HS-27A (cell line): ENCODE data around the gene TRAM2.

ENCODE experiments used
- DNase-seq: peaks from one replicate; pipeline ENCODE4 v3.0.0-alpha.2; 2012; ENCODE audit warnings: low read depth, missing footprints

TRAM2 gene

DNA sequence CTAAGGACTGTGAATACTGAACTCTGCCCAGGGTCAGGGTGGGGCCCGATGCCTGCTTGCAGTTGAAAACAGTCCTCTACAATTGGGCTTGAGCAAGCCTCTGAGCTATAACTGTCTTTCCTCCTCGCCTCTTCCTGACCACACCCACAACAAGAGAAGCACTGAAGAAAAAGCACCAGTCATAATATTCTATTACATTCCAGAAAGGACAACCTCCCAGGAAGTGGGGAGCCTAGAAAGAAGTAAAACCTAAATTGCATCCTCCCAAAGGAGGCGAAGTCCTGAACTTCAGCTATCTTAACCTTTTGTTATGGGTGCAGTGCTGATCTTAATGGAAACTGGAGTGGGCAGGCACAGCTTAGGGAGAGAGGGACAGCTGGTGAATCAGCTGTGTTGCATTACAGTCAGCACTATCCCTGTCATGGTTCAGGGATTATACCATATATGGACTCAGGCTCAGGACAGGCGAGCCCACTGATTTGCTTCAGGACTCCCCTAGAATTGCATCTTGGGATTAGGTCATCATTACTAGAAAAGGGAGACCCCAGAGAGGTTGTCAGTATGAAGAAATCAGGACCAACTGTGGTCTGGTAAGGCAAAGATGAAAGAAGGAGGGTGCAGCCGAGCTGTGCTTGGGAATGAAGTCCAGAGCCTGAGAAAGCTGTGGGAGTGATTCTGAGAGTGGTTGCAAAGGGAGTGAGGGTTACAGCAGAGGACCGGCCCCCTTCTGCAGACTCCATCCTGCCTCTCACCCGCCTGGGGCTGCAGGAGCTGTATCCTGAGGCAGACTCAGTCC is 18.3 kb upstream of the TRAM2 start:
- peak; percentile 85 for DNase-seq

DNA sequence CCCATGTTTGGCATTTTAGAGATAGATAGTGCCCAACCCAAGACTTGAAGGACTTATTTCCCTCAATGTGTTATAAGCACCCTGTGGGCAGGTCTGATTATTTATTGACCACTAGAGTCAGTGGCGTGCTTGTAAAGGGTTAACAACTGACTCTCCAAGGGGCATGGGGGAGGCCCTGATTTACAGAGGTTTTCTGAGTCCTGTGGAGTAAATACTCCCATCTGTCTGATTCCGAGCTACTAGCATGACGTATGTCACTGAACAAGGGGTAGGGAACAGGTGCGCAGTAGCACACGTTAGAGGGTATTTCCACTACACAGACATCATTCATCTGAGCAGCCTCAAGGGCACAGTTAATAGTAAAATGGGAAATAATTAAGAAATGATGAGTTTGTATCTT is 17.4 kb upstream of the TRAM2 start:
- no peak for DNase-seq

DNA sequence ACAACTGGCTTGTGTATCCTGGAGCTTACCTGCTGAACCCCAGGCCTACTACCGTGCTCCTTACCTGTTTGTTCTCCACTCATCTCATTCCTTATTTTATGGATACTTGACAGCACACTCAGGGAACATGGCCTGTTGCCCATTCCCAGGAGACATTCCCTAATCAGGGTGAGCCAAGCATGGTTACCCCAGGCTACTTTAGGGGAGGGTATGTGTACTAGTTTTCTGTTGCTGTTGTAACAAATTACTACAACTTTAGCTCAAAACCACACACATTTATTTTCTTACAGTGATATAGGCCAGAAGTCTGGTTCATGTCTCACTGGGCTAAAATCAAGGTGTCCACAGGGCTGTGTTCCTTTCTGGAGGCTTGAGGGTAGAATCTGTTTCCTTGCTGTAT is 15.0 kb upstream of the TRAM2 start:
- no peak for DNase-seq

DNA sequence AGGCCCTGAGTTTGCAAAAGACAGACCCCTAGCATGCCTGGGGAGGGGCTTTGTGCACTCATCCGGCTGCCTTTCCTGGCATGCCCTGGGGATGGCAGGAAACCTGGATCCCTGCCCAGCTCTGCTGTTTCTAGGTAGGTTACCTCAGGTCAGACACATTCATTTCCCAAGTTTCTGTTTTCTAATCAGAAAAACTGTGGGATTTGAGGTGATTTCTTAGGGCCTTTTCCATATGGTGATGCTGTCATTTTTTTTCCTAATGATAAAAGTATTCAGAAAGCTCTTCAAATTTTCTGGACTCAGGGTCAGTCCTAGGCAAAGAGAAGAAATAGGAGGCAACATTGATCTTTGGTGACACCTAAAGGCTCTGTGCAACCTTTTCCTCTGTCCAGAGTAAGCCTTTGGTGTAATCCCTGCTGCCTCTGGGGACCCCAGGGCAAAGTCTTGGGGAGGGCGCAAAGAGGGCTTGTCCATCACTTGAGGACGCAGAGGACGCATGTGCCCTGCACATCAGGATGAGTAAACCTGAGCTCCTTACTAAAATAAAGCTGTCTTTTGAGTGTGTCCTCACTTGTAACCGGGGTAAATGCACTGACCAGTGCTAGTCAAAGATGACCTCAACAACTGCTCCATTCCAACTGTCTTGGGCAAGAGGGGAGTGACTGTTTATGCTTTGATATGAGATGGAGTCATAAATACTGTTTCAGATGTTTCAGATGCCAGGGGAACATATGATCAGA is 13.5 kb upstream of the TRAM2 start:
- DNase-seq: peak; percentile 90

DNA sequence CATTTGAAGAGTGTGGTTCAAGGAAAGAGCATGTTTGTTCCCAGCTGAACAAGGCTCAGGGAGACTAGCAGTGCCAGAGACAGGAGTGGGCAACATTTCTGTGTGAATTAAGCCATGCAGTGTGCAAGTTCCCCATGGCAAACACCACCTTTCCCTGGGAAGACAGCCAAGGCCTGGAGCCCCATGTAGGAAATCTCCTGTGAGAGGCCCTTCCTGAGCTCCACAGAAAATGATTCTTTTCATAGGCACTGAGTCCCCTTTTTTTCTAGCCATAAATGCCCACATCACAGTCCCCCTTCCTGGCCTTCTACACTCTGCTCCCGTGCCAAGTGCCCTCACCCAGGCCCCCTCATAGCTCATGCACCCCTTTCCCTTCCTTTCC is 11.8 kb upstream of the TRAM2 start:
- DNase-seq: no peak

DNA sequence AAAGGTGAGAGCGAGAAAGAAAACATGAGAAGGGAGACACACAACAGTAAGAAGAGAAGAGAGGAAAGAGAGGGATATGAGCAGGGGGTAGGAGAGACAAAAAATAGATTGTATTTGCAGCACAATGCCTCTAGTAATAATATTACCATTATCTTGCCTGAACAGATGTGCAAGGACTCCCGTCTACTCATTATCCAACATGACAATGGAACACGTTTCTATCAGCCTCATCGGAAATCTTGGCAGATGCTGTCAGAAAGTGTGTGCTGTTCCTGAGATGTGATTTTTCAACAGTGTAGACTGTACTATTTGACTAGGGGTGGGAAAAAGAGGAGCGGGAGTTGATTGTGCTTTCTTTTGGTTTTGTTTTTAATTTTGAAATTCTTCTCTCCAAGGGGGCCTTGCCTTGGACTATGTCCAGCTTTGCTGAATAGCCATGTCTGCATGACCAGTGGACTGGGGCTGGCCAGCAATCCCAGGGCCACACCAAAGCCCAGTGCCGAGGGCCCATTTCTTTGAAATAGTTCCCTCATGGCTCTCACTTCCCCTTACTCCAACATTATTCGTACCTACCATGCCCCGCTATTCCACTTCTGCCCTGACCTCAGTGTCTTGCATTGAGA is 11.3 kb upstream of the TRAM2 start:
- DNase-seq: no peak

DNA sequence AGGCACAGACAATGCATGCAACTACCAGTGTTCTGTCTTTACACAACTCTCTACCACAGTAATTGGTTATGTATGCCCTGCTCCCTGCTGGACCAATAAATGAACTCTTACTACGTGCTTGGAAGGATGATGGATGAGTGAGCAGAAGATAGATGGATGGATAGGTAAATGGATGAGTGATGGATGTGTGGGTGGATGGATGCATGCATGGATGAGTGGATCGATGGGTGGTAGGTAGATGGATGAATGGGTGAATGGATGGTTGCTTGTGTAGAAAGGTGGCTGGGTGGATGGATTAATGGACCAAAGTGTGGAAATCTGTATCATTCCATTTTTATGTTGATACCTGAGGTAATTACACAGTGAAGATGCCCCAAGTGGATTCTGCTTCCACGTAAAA is 10.1 kb upstream of the TRAM2 start:
- no peak for DNase-seq

DNA sequence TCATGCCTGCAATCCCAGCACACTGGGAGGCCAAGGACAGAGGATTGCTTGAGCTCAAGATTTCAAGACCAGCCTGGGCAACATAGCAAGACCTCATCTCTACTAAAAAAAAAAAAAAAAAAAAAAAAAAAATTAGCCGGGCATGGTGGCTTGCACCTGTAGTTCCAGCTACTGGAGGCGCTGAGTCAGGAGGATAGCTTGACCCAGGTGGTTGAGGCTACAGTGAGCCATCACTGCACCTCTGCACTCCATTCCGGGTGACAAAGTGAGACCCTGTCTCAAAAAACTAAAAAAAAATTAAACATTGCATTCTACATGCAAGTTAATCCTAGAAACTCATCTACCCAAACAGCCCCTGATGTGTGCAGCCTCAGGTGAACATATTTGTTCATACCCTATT is 7.3 kb upstream of the TRAM2 start:
- no peak for DNase-seq

DNA sequence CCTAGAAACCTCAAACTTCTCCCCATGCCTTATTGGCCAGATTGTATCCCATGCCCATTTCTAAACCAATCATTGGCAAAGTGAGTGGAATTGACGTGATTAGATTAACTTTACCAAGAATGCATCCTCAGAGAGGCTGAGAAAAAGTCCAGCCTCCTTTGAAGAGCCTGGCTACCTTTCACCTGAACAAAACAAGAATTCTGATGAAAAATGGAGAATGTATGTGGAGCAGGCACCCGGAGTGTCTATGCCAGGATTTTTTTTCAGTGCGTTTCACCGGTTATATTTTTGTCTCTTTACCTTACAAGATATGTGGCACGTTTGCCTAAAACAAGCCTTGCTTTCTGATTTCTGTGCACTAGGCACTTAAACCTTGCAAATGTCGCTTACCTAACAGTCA is 6.1 kb upstream of the TRAM2 start:
- no peak for DNase-seq

DNA sequence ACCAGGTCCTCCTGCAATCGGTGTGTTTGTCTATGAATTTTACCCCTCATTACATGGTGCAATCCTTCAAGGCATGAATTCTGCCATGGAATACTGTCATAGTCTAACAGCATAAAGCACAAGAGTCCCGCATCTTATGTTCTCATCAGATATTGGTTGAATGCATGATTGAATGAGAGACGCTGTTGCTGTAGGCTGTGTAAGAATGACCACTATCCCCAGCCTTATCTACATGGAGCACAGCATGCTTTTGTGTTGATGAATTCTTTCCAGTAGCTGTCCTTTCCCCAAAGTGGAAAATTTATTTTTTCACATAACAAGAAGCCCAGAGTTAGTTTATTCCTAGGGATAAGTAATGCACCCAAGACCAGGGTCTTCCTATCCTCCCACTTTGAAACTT is 5.6 kb upstream of the TRAM2 start:
- no peak for DNase-seq

DNA sequence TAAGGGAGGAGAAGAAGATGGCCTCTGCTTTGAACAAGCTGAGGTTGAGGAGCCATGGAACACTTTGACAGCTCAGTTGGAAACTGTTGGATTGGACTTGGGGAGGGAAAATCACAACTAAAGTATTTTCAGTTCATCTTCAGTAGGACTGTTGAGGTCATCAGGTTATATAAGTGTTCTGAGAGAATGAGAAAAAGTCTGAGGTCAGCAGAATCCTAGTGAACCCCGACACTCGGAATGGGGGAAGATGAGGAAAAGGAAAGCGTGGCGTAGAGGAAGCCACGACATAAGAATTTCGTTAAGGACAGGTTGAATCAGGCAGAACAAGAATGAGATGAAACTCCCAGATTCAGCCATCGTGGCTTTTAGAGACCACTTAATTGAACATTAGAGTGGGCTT is 4.0 kb upstream of the TRAM2 start:
- no peak for DNase-seq

DNA sequence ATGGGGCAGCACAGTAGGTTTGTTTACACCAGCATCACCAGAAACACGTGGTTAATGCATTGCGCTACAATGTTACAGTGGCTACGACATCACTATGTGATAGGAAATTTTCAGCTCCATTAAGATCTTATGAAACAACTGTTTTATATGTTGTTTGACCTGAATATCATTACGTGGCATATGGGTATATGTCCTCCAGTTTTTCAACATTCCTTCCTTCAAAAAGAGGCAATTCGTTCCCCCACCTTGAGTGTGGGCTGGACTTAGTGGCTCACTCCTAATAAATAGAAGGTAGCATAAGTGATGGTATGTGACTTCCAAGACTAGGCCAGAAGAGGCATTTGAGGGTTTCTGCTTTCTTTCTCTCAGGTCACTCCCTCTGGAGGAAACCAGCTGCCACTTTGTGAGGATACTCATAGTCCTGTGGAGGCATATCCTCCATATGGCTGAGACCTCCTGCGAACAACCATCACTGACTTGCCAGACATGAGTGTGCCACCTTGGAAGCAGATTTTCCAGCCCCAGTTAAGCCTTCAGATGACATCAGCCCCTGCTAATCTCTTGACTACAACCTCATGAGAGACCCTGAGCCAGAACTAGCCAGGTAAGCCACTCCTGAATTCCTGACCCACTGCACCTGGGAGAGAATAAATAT is 2.3 kb upstream of the TRAM2 start:
- DNase-seq: no peak

DNA sequence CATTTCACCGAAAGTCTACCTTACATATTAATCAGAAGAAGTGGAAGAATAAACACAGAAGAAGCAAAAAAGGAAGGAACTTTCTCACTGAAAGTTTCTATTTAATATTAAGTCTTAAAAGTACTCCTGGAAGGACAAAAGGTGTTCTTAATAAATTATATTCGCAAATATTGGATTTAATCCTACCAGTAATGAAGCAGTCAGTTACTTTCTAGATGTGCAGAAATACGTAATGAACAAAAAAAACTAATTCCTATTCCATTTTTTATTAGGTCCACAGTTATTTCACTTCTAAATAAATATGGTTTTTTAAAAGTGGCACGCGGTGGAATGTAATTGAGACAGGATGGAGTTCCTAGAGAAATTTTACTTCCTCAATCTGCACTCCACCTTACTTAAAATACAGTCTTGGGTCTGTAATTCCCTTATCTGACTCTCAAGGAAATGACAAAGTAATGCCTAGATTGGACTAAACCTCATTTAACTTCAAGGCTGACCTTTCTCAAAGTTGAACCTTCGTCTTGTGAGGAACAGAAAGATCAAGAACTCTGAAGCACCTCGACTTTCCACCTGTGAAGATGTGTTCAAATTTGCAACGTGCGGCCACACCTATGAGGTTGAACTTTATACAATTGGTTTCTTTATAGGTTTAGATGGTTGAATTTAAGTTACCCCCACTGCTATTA is 1.1 kb upstream of the TRAM2 start:
- no peak for DNase-seq

DNA sequence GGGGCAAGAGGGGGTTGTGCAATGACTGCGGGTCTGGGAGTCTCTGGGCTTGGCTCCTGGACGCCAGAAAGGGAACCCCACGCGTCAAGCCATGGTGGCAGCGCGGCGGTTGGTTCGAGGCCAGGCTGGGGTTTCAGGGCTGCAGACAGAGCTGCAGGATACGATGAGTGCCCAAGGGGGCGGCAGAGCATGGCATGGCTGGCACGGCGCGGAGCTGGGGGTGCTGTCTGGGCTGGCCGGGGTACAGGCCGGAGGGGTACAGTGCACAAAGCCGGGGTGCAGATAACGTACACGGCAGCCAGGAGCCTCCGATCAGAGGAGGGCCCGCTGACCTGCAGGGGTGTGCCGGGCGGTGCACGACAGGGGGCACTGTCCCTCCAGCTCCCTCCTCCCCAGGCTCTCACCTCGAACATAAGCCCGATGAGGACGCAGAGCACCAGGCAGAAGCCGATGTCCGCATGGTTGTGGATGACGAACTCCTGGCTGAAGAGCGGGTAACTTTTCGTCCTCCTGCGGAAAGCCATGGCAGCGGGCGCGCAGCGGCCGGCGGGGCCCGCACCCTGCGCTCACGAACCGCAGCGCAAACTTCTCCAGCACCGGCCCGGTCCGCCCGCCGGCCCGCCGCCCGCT is 353 bp downstream of the TRAM2 start:
- DNase-seq: peak; percentile 90

DNA sequence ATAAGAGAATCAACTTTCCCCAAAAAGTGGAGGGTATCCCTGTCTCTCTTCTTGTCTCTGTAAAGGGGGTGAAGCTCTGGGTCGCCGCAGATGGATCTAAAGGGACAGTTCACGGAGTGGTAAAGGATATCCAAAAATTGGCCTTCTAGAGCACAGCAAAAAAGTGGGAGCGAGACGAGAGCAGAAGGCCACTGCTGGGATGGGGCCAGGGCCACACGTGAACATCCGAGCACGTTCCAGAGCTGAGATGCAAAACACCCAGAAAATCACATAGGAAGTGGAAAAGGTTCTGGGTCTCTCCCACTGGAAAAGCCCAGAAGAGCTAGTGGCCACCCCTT is 837 bp downstream of the TRAM2 start:
- DNase-seq: no peak

DNA sequence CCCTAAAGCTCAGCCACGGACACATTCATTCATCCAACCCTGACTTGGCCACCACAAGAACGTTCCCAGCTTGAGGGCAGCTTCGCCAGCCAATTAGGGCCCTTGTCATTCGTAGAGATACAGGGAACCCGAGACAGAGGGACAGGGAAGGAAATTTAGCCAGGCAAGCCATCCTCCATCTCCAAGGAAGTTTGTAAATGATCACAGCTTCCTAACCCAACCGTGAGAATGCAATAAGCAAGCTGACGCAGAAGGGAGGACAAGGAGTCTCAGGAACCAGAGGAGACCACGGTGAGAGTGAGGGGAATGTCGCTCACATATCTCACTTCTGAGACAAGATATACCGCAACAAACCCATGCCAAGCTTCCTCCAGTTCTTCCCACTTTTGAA is 1.4 kb downstream of the TRAM2 start:
- no peak for DNase-seq

DNA sequence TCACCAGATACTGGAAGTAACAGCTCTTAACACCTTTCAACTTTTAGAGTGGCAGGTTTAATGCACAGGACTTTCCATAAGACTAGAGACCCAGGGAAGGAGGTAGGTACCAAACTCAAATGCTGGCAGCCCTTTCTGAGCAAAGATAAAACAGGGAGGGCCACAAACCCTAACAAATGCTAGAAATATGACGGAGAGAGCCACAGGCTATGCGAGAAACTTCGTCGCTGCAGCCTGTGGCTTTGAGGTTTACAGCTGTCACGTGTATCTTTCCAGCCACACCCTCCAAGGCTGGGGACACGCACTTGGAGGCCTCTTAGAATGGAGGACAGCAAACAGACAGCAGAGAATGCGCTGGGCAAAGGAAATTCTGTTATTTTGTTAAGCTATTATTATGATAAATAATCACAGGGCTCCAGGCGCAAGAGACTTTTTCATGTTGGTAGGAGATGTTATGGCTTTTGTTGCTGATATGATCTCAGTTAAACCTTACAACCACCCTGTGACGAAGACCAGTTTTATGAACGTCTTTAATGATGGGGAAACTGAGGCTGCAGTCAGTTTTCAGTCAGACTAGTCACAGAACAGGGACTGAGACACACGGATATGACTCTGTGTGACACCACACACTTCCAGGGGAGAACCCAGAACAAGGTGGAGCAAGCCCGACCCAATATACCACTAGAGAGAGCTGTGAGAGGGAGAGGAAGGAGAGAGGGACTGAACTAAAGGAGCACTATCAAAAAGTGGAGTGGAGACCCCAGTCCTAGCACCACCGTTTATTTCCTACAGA is 2.0 kb downstream of the TRAM2 start:
- peak; percentile 82 for DNase-seq

DNA sequence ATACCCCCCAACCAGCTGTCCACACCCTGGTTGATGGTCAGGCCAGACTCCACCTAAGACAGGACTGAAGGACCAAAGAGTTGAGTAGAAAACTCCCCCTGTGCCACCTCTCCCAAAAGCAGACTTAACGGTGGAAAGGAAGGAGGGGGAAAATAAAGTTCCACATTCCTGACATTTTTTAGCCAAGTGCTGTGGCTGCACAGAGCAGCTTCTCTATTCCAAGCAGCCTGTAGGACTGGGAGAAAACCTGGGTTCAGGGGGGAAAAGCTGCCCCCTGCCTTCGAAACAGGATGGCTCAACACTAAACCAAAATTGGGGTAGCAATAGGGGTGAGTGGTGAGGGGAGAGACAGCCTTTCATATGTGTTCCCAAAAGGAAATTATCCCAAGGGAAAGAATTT is 3.6 kb downstream of the TRAM2 start:
- peak; percentile 89 for DNase-seq

DNA sequence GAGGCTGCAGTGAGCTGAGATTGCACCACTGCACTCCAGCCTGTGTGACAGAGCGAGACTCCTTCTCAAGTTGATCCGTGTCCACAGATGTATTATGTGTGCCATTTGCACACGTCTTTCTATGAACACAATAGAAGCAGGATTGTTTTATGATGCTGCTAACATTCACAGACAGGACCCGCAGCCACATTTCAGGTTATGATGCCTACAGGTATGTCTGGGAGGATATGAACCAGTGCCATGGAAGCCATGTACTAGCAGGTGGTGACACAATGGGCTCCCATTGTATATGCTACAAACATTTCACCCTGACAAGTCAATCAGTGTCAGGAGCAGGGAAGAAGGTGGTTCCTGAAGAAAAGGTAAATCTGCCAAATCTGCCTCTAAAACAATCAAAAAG is 4.3 kb downstream of the TRAM2 start:
- no peak for DNase-seq

DNA sequence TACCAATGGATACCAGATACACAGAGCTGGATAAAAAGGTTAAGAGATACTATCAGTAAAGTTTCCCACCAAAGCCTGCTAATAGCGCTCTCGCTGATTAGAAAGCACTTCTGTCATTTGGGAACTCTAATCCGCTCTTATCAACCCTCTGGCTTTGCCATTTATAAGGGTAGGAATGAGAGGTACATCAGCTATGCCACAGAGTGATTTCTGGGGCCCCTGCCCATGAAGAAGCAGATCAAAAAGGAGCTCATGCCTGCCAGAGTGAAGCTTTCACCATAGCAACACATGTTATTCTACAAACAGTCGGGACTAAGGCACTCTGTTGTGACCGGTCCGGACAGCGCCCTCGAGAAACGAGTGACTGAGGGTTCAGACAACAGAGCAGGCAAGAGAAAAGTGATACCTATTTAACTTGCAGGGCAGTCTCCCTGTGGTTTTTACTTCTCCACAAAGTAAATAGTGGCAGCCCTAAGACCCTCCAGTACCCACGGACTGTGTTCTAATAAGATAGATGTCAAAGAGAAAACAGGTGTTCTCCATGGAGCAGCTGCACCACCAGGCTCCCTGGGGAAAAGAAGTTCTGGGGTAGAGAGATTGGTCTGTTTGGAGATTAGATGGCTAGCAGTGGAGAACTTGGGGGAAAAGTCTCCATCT is 5.6 kb downstream of the TRAM2 start:
- DNase-seq: no peak

DNA sequence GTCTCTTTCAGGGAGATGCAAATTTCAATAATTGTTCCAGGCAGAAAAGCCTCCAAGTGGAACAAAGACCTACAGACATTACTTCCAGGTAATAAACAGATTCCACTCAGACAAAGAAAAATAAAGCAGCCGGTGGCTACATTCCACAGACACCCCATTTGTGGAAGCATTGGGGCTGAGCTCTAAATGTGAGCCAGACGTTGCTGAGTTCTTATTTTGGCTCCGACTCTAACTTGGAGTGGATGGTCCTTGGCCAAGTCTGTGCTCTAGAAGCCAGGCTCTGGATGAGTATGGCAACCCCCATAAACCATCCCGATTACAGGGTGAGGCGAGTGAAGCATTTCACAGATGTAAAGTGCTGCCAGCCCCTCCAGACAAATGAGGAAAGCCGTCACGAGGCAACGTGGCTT is 6.6 kb downstream of the TRAM2 start:
- no peak for DNase-seq
